ENCODE results near the gene DAND5.

DAND5 gene

GRCh38 chr19:12969292-12969988, at the start of gene DAND5:
Gene DAND5, plus strand, starts transcription at chr19:12969576. Its CDS starts 85 bp downstream, at chr19:12969661.
- no peak for DNase-seq (ENCODE audit: low read depth)

DNA sequence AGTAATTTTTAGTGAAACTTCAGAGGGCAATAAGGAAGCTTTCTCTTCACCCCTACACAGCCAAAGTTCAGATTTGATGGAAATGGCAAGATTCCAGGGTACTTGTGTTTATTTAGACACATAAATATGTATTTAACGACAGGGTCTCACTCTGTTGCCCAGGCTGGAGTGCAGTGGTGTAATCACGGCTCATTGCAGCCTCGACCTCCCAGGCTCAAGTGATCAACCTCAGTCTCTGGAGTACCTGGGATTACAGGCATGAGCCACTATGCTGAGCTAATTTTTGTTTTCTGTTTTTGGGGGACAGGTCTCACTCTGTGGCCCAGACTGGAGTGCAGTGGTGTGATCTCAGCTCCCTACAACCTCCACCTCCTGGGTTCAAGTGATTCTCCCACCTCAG, 48.3 kb upstream of the DAND5 start:
- DNase-seq (ENCODE audit: low read depth): no peak

GRCh38 chr19:12922959-12923358, 46.4 kb upstream of the DAND5 start:
- no peak for DNase-seq (ENCODE audit: low read depth)

DNA sequence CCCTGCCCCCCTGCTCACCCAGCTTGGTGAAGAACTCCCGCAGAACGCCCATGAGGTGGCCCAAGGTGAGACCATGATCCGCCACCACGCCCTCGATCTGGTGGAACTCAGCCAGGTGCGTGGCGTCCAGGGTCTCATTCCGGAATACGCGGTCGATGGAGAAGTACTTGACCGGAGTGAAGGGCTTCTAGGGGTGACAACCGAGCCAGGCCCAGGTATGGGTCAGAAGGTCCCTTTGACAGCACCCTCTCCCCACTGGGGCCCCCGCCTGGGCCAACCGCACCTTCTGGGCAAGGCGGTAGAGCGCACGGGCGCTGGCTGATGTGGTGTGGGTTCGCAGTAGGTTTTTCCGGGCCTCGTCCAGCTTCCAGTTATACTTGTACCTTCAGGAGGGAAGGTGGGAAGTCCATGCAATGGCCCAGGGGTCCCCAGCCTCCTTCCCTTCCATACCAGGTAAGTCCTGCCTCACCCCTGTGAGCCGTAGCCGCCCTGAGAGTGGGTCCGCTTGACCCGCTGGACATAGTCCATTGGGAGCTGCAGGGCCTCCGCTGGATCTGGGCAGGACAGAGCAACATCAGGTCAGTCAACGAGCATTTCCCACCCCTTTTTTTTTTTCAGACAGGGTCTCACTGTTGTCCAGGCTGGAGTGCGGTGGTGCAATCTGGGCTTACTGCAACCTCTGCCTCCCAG, 44.6 kb upstream of the DAND5 start:
- DNase-seq (ENCODE audit: low read depth): no peak

- no peak for DNase-seq (ENCODE audit: low read depth)
These were observed 39.3 kb upstream of the DAND5 start for GRCh38 chr19:12930002-12930645.

DNA sequence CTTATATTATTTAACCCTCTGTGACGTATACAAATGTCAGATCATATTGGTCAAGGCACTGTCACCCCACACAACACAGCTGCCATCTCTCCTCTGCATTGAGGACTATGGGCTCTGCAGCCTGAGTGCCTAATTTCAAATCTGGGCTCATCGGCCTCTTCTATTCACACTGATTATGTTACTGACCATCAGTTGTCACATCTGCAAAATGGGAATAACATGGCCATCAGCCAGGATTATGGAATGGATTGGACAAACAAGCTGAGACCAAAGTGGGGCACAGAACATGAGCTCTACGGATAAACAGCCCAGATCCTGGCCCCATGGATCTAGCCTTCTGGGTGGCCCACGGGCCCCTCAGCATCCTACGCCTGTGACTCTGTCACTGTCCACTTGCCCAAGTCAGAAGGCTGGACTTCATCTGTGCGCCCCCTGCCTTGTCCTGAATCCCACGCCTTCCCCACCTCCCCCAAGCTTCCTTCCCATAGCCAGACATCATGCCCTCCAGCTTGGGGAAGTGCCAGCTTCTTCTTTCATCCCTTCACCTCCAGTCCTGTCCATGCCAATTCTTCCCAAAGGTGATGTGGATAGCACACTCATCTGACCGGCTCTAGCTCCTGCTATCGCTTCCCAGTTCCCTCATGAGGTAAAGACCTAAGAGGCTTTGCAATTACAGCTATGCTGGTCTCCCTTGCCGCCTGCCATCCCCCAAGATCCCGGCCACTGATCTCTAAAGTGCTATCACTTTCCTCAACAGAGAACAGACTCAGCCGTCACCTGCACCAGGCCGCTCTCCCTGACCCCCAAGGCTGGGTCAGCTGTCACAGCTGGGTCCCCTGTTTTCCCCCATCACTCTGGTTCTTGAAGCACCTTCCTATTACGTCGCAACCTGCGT, 36.7 kb upstream of the DAND5 start:
- no peak for DNase-seq (ENCODE audit: low read depth)

DNA sequence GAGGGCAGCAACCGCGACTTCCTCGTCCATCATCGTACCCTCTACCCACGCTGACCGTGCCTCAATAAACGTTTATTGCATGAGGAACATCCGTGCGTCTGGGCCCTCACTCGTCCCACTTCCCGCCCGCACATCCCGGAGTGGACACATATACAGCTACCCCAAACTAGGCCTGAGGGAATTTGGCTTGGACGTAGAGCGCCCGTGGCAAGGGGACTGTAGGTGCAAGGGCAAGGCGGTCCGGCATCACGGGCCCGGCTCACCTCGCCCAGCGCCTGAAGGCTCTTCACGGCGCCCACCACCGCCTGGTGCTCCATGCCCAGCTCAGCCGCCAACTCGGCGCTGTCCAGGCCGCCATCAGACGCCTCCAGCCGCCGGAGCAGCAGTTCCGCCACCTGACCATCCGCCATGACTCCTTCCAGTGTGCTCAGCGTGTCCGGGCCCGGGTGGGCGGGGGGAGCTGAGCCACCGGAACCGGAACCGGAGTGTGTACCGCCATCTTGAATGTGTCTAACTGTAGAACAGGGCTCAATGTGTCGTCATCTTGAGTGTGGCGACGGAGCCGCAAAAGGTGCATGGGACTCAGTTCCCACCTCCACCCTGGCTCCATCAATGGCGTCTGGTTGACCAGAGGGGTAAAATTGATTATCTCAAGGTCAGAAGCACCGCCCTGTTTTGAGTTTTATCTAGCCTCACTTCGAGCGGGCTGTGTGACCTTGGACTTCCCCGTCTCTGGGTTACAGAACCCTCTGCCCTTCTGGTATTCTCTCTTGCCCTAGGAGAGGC, 35.9 kb upstream of the DAND5 start, which contains the start of gene FARSA:
FARSA (minus strand) TSS at position 425 of the 786 bp plus-strand sequence; CDS start at position 410, 15 bp downstream.
- DNase-seq (ENCODE audit: low read depth): peak; percentile 79

- DNase-seq (ENCODE audit: low read depth): no peak
These were observed 34.3 kb upstream of the DAND5 start for GRCh38 chr19:12935071-12935470.

GRCh38 chr19:12936582-12936981, 32.8 kb upstream of the DAND5 start:
- no peak for DNase-seq (ENCODE audit: low read depth)

DNA sequence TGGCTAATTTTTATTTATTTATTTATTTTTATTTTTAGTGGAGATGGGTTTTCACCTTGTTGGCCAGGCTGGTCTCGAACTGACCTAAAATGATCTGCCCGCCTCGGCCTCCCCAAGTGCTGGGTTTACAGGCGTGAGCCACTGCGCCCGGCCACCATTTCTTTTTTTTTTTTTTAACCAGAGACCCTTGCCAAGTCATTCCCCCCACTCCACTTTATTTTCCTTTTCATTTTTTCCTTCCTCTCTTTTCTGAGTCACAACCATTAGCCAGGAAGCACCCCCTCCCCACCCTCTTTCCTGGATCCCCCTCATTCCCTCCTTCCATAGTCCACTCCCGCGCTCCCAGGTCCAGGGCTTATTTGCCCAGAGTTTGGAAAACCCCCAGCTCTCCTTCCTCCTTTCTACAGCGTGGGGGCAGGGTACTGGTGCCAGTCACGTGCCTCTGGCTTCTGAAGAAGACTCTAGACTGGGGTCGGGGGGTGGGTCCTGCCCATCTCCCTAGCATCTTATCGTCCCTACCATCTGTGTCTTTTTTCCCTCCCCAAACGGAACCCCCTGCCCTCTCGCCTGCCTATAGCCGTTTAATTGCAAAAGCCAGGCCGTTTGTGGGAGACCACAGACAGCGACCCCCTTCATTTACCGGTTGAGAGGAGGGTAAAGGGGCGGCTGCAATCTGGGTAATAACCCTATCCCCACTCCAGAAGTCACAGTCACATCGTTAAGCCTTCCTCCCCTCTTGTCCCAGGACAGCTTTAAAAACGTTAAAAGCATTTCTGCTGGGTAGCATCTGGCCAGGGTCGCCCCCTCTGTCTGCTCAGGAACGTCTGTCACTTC, 32.1 kb upstream of the DAND5 start:
- DNase-seq (ENCODE audit: low read depth): no peak

DNA sequence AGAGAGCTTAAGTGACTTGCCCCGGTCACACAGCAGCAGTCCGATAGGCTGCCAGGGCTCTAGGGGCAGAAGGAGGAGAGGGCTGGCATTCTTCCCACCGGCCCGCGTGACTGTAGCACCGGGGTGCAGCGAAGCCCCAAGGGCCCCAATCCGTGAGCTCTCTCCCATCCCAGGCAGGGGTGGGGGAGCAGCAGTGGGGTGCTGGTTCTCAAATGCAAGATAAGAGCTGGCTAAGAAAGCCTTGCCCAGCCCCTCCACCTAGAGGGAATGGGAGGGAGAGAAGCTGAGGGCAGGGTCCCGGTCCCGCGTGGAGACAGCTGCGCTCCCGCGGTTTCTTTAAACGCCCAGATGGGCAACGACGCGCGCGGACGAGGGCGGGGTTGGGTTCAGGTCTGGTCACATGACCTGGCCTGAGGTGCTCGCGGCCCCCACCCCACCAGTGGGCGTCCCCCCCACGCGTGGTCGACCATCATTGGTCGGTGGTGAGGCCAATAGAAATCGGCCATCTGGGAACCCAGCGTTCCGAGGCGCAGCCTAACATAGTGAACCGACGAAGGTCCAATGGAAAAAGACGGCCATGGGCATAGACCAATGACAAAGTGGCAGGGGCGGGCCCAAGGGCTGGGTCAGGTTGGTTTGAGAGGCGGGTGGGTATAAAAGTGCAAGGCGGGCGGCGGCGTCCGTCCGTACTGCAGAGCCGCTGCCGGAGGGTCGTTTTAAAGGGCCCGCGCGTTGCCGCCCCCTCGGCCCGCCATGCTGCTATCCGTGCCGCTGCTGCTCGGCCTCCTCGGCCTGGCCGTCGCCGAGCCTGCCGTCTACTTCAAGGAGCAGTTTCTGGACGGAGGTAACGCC, 31.2 kb upstream of the DAND5 start, which contains the start of gene CALR:
CALR (plus strand) TSS at position 683 of the 852 bp plus-strand sequence; CDS start at position 754, 71 bp downstream.
- peak; percentile 99 for DNase-seq (ENCODE audit: low read depth)

GRCh38 chr19:12938779-12939601, 30.4 kb upstream of the DAND5 start:
- DNase-seq (ENCODE audit: low read depth): no peak

- no peak for DNase-seq (ENCODE audit: low read depth)
These were observed 29.4 kb upstream of the DAND5 start for GRCh38 chr19:12939975-12940423.

DNA sequence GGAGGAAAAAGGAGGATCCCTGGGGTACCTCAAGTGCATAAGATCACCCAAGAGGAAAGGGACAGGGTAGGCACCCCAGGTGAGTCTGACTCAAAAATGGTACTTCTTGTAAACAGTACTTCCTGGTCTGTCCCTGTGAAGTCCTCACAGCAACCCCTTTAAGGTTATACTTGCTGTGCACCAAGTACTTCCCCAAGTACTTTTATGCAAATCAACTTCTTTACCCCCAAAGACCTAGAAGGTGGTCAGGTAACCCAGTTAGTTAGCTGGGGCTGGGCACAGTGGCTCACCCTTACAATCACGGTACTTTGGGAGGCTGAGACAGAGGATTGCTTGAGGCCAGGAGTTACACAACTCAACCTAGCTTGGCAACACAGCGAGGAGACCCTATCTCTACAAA, 28.5 kb upstream of the DAND5 start:
- no peak for DNase-seq (ENCODE audit: low read depth)

- no peak for DNase-seq (ENCODE audit: low read depth)
These were observed 25.8 kb upstream of the DAND5 start for GRCh38 chr19:12943437-12944044.

DNA sequence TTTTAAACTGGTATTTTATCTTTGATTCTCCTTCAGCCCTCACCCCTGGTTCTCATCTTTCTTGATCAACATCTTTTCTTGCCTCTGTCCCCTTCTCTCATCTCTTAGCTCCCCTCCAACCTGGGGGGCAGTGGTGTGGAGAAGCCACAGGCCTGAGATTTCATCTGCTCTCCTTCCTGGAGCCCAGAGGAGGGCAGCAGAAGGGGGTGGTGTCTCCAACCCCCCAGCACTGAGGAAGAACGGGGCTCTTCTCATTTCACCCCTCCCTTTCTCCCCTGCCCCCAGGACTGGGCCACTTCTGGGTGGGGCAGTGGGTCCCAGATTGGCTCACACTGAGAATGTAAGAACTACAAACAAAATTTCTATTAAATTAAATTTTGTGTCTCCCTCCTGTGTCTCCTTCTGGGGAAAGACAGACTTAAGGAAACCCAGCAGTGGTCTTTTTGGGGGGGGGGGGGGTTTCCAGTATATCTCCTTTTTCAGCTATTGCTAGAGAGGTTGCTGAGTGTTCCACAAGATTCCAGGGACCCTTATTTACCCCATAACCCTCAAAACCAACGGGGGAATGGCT, 25.2 kb upstream of the DAND5 start:
- no peak for DNase-seq (ENCODE audit: low read depth)

- DNase-seq (ENCODE audit: low read depth): peak; percentile 97
These were observed 23.8 kb upstream of the DAND5 start, which contains the start of gene RAD23A for GRCh38 chr19:12945479-12946091. Gene RAD23A, plus strand, starts transcription at chr19:12945862. Its CDS starts 87 bp downstream, at chr19:12945949.

Measured in stimulated activated CD8-positive, alpha-beta memory T cell treated with anti-CD3 and anti-CD28 coated beads, Interleukin-7, amount 100 ng/mL, for 24 hours (primary cell).